ENCODE data around the gene STAB1.

STAB1 gene

GRCh38 chr3:52487788-52488691 is 7.1 kb upstream of the STAB1 start:
- DNase-seq = no peak

DNA sequence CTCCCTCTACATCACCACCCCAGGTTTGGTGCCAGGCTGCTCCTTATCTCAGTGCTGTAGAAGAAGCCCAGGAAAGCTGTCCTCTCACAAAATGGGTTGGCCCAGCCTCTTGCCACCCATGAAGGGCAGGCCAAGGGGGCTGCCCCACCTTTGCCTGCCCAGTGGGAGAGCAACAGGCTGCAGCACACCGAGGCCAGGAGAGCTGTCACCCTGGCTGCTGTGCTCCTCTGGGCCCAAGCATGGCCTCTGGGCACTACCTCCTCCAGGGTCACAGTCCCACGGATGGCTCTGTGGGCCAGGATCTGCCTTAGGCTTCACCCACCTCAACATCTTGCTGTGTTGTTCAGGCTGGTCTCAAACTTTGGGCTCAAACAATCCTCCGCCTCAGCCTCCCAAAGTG is 6.4 kb upstream of the STAB1 start:
- no peak for DNase-seq

DNA sequence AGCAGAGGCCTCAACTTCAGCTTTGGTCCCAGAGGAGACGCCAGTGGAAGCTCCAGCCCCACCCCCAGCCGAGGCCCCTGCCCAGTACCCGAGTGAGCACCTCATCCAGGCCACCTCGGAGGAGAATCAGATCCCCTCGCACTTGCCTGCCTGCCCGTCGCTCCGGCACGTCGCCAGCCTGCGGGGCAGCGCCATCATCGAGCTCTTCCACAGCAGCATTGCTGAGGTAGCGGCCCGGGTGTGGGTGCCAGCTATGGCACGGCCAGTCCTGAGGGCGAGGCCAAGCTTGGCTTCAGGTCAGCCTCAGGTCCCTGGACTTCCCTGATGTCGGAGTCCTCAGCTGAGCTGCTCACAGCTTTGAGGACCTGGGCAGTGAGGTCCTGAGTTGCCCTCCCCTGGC is 5.7 kb upstream of the STAB1 start:
- no peak for DNase-seq

DNA sequence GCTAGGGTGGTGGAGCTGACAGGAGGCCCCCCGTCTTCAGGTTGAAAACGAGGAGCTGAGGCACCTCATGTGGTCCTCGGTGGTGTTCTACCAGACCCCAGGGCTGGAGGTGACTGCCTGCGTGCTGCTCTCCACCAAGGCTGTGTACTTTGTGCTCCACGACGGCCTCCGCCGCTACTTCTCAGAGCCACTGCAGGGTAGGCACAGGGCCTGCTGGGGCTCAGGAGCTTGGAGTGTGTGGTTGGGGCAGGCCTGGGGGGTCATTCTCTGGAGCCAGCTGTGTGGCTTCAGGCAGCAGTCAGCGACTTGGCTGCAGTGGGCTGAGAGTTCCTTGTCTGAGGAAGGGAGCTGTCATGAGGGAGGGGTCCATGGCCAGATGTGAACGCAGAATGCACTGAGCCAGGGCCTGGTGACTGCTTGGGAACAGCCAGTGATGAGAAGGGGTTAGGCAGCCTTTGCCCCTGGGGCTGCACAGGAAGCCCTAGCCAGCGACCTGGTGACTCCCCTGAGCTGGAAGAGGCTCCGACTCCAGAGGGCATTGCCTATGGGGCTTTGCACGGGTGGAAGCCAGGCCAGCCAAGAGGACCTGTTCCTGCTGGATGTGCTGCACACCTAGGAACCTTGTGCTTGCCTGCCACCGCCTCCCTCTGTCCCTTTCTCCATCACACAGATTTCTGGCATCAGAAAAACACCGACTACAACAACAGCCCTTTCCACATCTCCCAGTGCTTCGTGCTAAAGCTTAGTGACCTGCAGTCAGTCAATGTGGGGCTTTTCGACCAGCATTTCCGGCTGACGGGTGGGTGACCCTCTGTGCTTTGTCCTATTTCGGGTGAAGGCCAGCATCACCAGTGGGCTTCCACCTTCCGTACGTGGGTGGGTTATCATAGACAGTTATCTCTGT is 4.9 kb upstream of the STAB1 start:
- DNase-seq = no peak

GRCh38 chr3:52490939-52491526 is 4.1 kb upstream of the STAB1 start:
- no peak for DNase-seq

- DNase-seq = no peak
Measured at GRCh38 chr3:52492059-52492458, 3.1 kb upstream of the STAB1 start.

GRCh38 chr3:52493232-52494017 is 1.7 kb upstream of the STAB1 start:
- DNase-seq = no peak

DNA sequence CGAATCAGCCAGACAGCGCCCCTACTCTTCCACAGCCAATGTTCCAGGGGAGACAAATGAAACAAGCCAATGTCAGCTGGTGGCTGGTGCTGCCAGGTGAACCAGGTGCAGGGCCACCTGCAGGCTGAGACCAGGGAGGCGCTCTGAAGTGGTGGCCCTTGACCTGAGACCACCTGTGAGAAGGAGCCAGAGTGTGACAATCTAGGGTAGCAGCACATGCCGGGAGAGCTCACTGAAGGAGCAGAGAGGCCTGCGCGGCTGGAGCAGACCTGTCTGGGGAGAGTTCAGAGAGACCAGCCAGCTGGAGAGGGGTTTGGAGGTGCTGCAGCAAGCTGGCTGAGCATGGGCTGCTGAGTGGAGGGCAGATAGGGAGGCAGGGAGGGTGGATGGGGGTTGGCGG is 693 bp upstream of the STAB1 start:
- DNase-seq = no peak

- DNase-seq = no peak
Measured at GRCh38 chr3:52495777-52496602, 852 bp downstream of the STAB1 start.

GRCh38 chr3:52498137-52499054 is 3.3 kb downstream of the STAB1 start:
- DNase-seq = no peak

- DNase-seq = no peak
Measured at GRCh38 chr3:52501046-52501445, 5.9 kb downstream of the STAB1 start.

GRCh38 chr3:52502001-52502400 is 6.9 kb downstream of the STAB1 start:
- DNase-seq = no peak

DNA sequence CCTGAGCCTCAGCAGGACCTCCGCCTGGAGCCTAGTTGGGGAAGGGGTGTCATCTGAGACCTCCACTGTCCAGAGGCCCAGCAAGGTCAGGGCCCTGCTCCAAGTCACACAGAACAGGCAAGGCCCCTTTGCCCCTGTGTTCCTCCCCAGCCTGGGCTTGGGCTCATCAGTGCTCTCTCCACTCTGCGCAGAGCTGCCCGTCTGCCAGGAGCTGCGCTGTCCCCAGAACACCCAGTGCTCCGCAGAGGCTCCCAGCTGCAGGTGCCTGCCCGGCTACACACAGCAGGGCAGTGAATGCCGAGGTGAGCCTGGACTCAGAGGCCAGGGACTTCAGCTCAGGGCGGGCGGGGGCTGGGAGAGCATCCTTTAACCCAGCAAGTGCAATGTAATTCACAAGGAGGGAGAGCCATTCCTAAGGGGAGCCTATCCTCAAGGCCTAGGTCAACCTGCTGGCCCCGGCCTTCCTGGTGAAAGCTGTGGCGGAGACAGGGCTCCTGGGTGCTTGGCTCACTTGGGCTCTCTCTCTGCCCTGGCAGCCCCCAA is 7.7 kb downstream of the STAB1 start:
- DNase-seq = no peak

GRCh38 chr3:52503788-52504424 is 8.8 kb downstream of the STAB1 start:
- DNase-seq = no peak

DNA sequence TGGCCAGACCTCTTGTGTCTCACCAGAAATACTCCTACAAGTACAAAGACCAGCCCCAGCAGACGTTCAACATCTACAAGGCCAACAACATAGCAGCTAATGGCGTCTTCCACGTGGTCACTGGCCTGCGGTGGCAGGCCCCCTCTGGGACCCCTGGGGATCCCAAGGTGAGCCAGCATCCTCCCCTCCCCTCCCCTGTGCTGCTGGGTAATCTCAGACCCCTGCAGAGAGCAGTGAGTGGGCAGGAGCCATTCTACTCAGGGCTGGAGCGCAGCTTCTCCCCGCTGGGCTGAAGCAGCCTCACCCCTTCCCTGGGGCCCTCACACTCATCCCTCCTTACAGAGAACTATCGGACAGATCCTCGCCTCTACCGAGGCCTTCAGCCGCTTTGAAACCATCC is 9.8 kb downstream of the STAB1 start:
- DNase-seq = no peak

DNA sequence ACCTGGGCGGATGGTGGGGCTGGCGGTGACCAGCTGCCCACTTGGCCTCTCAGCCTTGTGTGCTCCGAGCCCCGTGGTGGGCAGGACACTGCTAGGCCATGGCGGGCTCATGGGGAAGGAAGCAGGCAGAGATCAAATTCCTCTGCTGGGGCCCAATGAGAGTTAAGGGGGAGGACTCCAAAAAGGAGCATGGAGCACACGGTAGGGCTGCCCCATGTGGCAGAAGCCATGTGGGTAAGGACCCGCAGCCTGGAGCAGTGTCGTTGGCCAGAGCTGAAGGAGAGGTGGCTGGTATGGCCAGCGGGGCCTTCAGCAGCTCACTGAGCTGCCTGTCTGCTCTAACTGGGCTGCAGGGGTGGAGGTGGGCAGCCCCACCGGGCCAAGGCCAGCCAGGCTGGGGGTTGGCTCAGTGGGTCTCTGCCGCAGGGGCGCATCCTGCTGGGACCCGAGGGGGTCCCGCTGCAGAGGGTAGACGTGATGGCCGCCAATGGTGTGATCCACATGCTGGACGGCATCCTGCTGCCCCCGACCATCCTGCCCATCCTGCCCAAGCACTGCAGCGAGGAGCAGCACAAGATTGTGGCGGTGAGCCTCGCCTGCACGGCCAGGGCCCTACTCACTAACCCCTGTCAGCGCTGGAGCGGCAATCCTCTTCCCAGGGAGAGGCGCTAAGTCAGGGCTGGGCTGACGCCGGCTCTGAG is 11.3 kb downstream of the STAB1 start:
- no peak for DNase-seq

- DNase-seq = no peak
Measured at GRCh38 chr3:52507359-52507758, 12.2 kb downstream of the STAB1 start.

DNA sequence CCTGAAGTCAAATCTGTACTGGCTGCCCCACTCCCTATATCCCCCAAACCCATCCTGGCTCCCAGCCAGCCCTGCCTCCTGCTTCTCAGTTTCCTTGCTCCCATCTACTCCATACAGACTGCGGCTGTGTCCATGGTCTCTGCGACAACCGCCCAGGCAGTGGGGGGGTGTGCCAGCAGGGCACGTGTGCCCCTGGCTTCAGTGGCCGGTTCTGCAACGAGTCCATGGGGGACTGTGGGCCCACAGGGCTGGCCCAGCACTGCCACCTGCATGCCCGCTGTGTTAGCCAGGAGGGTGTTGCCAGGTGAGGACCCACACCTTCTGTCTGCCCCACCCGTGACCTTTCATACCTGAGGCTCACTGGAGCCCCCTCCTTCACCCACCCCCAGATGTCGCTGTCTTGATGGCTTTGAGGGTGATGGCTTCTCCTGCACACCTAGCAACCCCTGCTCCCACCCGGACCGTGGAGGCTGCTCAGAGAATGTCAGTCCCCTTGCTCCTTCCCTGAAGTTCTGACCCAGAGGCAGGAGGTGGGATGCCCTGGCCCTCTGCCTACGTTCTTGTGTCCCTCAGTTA is 14.7 kb downstream of the STAB1 start:
- DNase-seq = no peak

DNA sequence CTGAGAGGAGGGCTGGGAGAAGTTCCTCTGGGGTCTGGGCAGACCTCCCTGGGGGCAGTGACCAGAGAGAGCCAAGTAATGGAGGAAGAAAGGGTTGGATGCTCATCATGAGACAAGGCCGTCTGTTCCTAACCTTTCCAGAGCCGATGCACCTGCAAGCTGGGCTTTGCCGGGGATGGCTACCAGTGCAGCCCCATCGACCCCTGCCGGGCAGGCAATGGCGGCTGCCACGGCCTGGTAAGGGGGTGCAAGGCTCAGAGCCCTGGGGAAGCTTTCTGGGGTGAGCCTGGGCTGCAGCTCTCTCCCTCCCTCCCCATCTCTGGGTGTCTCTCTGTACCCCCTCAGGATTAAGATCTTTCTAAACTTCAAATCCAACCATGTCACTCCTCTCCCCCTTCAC is 16.4 kb downstream of the STAB1 start:
- DNase-seq = no peak

All from stimulated activated naive CD4-positive, alpha-beta T cell treated with Interleukin-2 at 50 U/mL for 16 hours (primary cell).